Stomach (tissue), 19 donors: ENCODE results near the gene NKAIN4. TPM values are rescaled to one million over a fixed set of nuclear protein-coding genes. Genes with fewer than 3 reads are reported as not detected.
A peak's percentile ranks its signal among the peaks of the same experiment; 100 is the strongest.

ENCODE experiments used
- DNase-seq, 2 donors: peaks; one replicate each; pipeline versions ENCODE4 v3.0.0 to v3.0.0-alpha.2; 2013 to 2019
- H3K27ac ChIP-seq, 5 donors: fragments of 200-600 bp in 4 of 5; sonication (generic) in 4 of 5; one replicate each; pipeline ENCODE4 v1.5.1; 2013 to 2019; ENCODE audit warnings: mild to moderate bottlenecking in 1 of 5, moderate library complexity in 1 of 5
- H3K27me3 ChIP-seq, 3 donors: fragments of 200-600 bp; sonication (generic); one replicate each; pipeline ENCODE4 v1.5.1; 2017 to 2019; ENCODE audit warnings: mixed run types in 1 of 3
- H3K36me3 ChIP-seq, 4 donors: fragments of 200-600 bp; sonication (generic); 1 replicate in 3 of 4; 2 replicates in 1 of 4; pipeline ENCODE4 v1.5.1; 2016 to 2019
- H3K4me1 ChIP-seq, 4 donors: fragments of 200-600 bp; sonication (generic); one replicate each; pipeline ENCODE4 v1.5.1; 2016 to 2019
- H3K4me3 ChIP-seq, 4 donors: fragments of 200-600 bp; sonication (generic) in 3 of 4; one replicate each; pipeline ENCODE4 v1.5.1; 2016 to 2019; ENCODE audit warnings: mild to moderate bottlenecking in 1 of 4
- H3K9me3 ChIP-seq, 4 donors: fragments of 200-600 bp; sonication (generic); one replicate each; pipeline ENCODE4 v1.5.1; 2016 to 2019
- EP300 ChIP-seq: sonication (generic); formaldehyde crosslinking; IDR thresholded peaks from one replicate; pipeline ENCODE4 v1.6.1; 2017; ENCODE audit warnings: antibody characterized with exemption
- POLR2A ChIP-seq, 4 donors: fragments of 450-650 bp; IDR thresholded peaks; one replicate each; pipeline ENCODE4 v1.6.1; 2016; ENCODE audit warnings: antibody characterized with exemption in 4 of 4, control low read depth in 2 of 4, mild to moderate bottlenecking in 1 of 4, moderate library complexity in 1 of 4
- POLR2AphosphoS5 ChIP-seq, 3 donors: sonication (generic); formaldehyde crosslinking; IDR thresholded peaks; one replicate each; pipeline ENCODE4 v1.6.1; 2016; ENCODE audit warnings: antibody characterized with exemption in 3 of 3
- WGBS, 5 donors: extraction: QIAGEN DNeasy Blood & Tissue Kit in 3 of 5; methylation state at CpG; one replicate each; pipeline versions ENCODE4 v1.1.5 to v1.1.7; 2013 to 2018; 5-methylcytosine and 5-hydroxymethylcytosine counted together
- intact Hi-C: fragments of 100-400 bp; cut with DNase I; formaldehyde crosslinking; loops from one replicate; pipeline ENCODE4 v1.15.1; 2023; ENCODE audit warnings: low total_unique reads
- long read RNA-seq, 10 donors: transcript quantifications; one replicate each; lab custom pipeline, GENCODE V29; 2026
- polyA plus RNA-seq, 3 donors: library from polyadenylated mRNA; stranded (reverse); fragments of 200-250 nt; gene quantifications; one replicate each; pipeline ENCODE4 v1.2.3, GENCODE V29; 2013
- total RNA-seq, 5 donors: library from RNA; depleted of rRNA; stranded (reverse); fragments of >200 nt; gene quantifications; one replicate each; pipeline versions ENCODE4 v1.1.0 to v1.2.3, GENCODE V29; 2014 to 2016
- TF ChIP-seq, protein P1 (sequence below), 7 experiments: fragments of 450-650 bp in 4 of 7; fragments of 200-600 bp in 3 of 7; sonication (generic) in 3 of 7; IDR thresholded peaks; one replicate each; pipeline ENCODE4 v1.5.1; 2016 to 2019; ENCODE audit warnings: antibody characterized with exemption in 7 of 7, control low read depth in 2 of 7, mild to moderate bottlenecking in 1 of 7
- donor health status: healthy with polysubstance abuse.
- donor health status: Bipolar disorder and iron deficiency.
- donor health status: healthy.

Gene NKAIN4
- total RNA-seq (1 to 10 TPM in 1 of 5 donors, not detected in 4; 4.4 TPM), polyA plus RNA-seq (1 to 10 TPM in 1 of 3 donors, under 1 TPM in 1, not detected in 1; 0.28 to 1.2 TPM)
- long read RNA-seq, donor 1, partial matches to known transcripts: 0 of 4 reads
- long read RNA-seq, donor 1, other reads (novel, unspliced or antisense): 0 of 4 reads
- long read RNA-seq, donor 2, partial matches to known transcripts: 0 of 11 reads
- long read RNA-seq, donor 2, other reads (novel, unspliced or antisense): 8 of 11 reads
- long read RNA-seq, donor 3, partial matches to known transcripts: 0 of 2 reads
- long read RNA-seq, donor 3, other reads (novel, unspliced or antisense): 0 of 2 reads
- long read RNA-seq, donor 4, partial matches to known transcripts: 0 of 2 reads
- long read RNA-seq, donor 4, other reads (novel, unspliced or antisense): 0 of 2 reads
- long read RNA-seq, donor 5, transcript NKAIN4-203 (7 exons, 1,430 nt): major isoform, 13 of 26 reads
- long read RNA-seq, donor 5, partial matches to known transcripts: 13 of 26 reads
- long read RNA-seq, donor 5, other reads (novel, unspliced or antisense): 0 of 26 reads
- long read RNA-seq, donor 6, transcript NKAIN4-203 (7 exons, 1,430 nt): major isoform, 8 of 9 reads
- long read RNA-seq, donor 6, partial matches to known transcripts: 0 of 9 reads
- long read RNA-seq, donor 6, other reads (novel, unspliced or antisense): 0 of 9 reads
- long read RNA-seq, donor 7, transcript NKAIN4-203 (7 exons, 1,430 nt): major isoform, 5 of 7 reads
- long read RNA-seq, donor 7, partial matches to known transcripts: 0 of 7 reads
- long read RNA-seq, donor 7, other reads (novel, unspliced or antisense): 0 of 7 reads
- long read RNA-seq, donor 8, partial matches to known transcripts: 0 of 14 reads
- long read RNA-seq, donor 8, other reads (novel, unspliced or antisense): 9 of 14 reads
- long read RNA-seq, donor 9, transcript NKAIN4-203 (7 exons, 1,430 nt): major isoform, 6 of 6 reads
- long read RNA-seq, donor 9, partial matches to known transcripts: 0 of 6 reads
- long read RNA-seq, donor 9, other reads (novel, unspliced or antisense): 0 of 6 reads
- long read RNA-seq, donor 10, partial matches to known transcripts: 0 of 2 reads
- long read RNA-seq, donor 10, other reads (novel, unspliced or antisense): 0 of 2 reads

- TF ChIP-seq EP300: no peak
- no peak for TF ChIP-seq POLR2A (IDR thresholded peaks at IDR 0.05)
- TF ChIP-seq, protein P1, sequence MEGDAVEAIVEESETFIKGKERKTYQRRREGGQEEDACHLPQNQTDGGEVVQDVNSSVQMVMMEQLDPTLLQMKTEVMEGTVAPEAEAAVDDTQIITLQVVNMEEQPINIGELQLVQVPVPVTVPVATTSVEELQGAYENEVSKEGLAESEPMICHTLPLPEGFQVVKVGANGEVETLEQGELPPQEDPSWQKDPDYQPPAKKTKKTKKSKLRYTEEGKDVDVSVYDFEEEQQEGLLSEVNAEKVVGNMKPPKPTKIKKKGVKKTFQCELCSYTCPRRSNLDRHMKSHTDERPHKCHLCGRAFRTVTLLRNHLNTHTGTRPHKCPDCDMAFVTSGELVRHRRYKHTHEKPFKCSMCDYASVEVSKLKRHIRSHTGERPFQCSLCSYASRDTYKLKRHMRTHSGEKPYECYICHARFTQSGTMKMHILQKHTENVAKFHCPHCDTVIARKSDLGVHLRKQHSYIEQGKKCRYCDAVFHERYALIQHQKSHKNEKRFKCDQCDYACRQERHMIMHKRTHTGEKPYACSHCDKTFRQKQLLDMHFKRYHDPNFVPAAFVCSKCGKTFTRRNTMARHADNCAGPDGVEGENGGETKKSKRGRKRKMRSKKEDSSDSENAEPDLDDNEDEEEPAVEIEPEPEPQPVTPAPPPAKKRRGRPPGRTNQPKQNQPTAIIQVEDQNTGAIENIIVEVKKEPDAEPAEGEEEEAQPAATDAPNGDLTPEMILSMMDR (IDR thresholded peaks at IDR 0.05): no peak
- TF ChIP-seq POLR2AphosphoS5 (IDR thresholded peaks at IDR 0.05): no peak
- WGBS, 5 donors: 1 to 6% (median 1%) methylated on average over 7 to 46 of the region's 46 CpGs
- no peak for DNase-seq
- Histone ChIP-seq H3K27me3 (peaks cover 23 to 94% (median 67%) of the 10 kb centered on the region in 3 donors), H3K4me3 (peak within 1 kb of the TSS; percentile 34 to 51 (median 40)), H3K4me1 (peaks cover 12 to 20% (median 19%) of the 10 kb centered on the region in 4 donors), H3K27ac (no peak within 1 kb of the TSS), H3K9me3 (no peaks in the 10 kb centered on the region), H3K36me3 (no peaks in the 10 kb centered on the region)
- intact Hi-C loops: no loop called here
Observed at GRCh38 chr20:63254232-63254605, at the start of gene NKAIN4. NKAIN4 (minus strand) TSS chr20:63254463; CDS start chr20:63254450, 13 bp downstream.

GRCh38 chr20:63303095-63303666 lies 48.9 kb upstream of the NKAIN4 start:
- TF ChIP-seq, protein P1 (IDR thresholded peaks at IDR 0.05): no peak

GRCh38 chr20:63301671-63302070 lies 47.4 kb upstream of the NKAIN4 start:
- Histone ChIP-seq H3K9me3 (peaks cover 0 to 13% (median 11%) of the 10 kb centered on the region in 4 donors), H3K4me1 (no peaks in the 10 kb centered on the region), H3K4me3 (no peak overlapping the region), H3K27me3 (peaks cover 14 to 97% (median 40%) of the 10 kb centered on the region in 3 donors), H3K36me3 (no peaks in the 10 kb centered on the region), H3K27ac (no peak overlapping the region)
- intact Hi-C loops: no loop called here
- 86 to 98% (median 95%) methylated on average over 1 of the region's 1 CpG for WGBS, 5 donors
- TF ChIP-seq, protein P1 (IDR thresholded peaks at IDR 0.05): no peak
- no peak for TF ChIP-seq EP300
- TF ChIP-seq POLR2A (IDR thresholded peaks at IDR 0.05): no peak
- TF ChIP-seq POLR2AphosphoS5 (IDR thresholded peaks at IDR 0.05): no peak
- no peak for DNase-seq

More at GRCh38 chr20:63303095-63303666, 48.9 kb upstream of the NKAIN4 start:
- DNase-seq: no peak
- intact Hi-C loops: no loop called here
- Histone ChIP-seq H3K27ac (no peak overlapping the region), H3K4me3 (no peak overlapping the region), H3K9me3 (peaks cover 0 to 13% (median 11%) of the 10 kb centered on the region in 4 donors), H3K27me3 (peaks cover 0 to 97% (median 37%) of the 10 kb centered on the region in 3 donors), H3K4me1 (no peaks in the 10 kb centered on the region), H3K36me3 (no peaks in the 10 kb centered on the region)
- WGBS, 5 donors: 57 to 66% (median 59%) methylated on average over 5 of the region's 5 CpGs
